Stimulated activated CD8-positive, alpha-beta memory T cell treated with anti-CD3 and anti-CD28 coated beads, Interleukin-4, amount 100 ng/mL, for 4 hours (primary cell): ENCODE results near the gene HES5.

Experiments
- DNase-seq, 2 donors: peaks; one replicate each; pipeline ENCODE4 v3.0.0-alpha.2; 2020; ENCODE audit warnings: low read depth in 2 of 2, low spot score in 1 of 2

HES5 gene

GRCh38 chr1:2532485-2533160 lies 2.6 kb upstream of the HES5 start:
- DNase-seq = no peak

- no peak for DNase-seq
Measured at GRCh38 chr1:2530513-2531361, 674 bp upstream of the HES5 start.

GRCh38 chr1:2528966-2529783 lies 888 bp downstream of the HES5 start:
- DNase-seq = peak in 1 of 2 donors; percentile 26

DNA sequence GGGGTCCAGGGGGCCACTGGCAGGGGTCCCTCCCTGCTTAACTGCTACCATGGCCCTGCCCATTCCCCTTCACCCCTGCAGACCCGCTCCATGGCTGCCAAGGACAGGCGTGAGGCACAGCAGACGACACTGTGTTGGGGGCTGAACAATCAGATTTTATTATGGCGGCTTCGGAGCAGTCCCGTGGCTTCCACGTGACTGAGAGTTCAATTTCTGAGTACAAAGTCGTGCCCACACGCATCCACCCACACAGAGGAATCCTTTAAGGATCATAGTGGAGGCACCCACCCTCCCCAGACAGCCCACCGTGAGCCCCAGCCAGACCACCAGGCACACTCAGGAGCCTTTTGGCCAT lies 1.5 kb downstream of the HES5 start:
- no peak for DNase-seq

- no peak for DNase-seq
Measured at GRCh38 chr1:2528016-2528415, 2.0 kb downstream of the HES5 start.

DNA sequence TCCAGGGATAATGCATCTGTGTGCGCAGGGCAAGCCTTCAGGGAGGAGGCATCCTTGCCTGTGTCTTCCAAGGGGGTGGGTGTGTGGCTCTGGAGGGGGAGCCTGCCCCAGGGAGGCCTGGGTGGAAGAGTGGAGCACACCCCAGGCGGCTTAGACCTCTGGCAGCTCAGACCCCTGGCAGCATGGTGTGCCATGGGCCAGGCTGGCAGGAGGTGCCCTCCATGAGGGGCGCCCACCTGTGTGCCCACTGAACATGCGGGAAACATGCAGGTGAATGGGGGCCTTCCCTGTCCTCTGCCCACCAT lies 2.6 kb downstream of the HES5 start:
- no peak for DNase-seq

DNA sequence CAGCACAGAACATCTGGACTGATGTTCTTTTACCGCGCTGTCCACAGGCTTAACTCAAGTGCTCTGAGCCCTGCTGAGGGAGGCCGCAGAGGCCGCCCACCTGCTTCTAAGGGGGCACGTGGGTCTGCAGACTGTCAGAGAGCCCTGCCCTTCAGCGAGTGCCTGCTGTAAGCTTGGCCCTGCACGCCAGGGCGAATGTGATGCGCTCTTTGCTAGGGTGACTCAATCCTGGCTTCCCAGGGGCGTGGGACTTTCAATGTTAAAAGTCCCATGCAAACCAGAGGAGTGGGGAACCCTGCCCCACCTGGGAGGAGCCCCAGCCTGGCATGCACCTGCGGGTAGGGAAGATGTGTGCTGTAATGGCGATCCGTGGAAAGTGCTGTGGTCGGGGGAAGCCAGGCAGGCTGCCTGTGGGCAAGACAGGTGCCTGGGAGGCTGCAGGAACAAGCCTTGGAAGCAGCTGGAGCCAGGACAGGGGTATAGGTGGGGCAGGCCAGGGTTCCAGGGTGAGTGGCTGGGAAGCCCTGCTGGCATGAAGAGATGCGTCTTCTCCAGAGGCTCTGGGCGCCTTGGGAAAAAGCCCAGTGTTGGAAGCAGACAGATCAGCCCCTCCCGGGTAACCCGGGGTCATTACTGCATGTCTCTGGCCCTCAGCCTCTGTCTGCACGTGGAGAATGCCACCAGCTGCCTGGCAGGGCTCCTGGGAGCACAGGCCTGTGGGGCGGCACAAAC lies 3.1 kb downstream of the HES5 start:
- DNase-seq = peak in 1 of 2 donors; percentile 35

DNA sequence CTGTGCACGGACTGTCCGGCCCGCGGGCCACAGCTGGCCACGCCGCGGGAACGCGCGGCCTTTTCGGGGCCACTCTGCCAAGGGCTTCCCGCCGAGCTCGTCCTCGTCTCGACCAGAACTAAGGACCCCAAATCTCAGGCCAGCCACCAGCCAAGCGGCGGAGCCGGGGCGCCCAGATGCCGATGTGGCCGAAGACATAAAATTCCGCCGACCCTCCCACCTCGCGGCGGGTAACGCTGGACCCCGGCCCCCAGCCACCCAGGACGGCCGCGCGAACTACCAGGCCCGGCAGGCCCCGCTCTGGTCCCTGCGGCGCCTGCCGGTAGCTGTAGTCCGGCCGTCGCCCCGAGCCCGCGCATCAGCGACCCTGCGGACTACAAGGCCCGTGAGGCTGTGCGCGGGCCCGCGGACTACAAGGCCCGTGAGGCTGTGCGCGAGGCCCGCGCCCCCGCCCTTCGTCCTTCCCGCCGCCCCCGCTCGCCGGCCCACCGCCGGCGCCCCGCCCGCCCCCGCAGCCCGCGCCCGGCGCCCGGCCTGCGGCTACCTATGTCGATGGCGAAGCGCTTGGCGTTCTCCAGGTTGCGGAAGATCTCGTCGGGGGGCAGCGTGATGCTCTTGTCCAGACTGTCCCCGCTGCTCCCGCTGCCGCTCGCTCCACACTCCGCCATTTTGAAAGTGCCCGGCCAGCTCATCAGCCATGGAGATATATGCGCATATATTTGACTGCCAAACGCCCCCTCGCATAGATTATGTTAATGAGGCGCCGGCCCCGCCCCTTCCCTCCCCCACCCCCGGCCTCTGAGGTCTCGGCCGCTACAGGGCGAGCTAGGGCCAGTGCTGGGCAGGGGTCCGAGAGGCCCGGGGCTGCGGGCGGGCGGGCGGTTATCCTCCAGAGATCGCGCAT lies 3.9 kb downstream of the HES5 start, which contains the start of gene PANK4:
TSS of gene PANK4 (minus strand) at position 677 of the 904 bp plus-strand sequence. CDS start at position 668, 9 bp downstream.
- peak; percentile 68 to 80 for DNase-seq

DNA sequence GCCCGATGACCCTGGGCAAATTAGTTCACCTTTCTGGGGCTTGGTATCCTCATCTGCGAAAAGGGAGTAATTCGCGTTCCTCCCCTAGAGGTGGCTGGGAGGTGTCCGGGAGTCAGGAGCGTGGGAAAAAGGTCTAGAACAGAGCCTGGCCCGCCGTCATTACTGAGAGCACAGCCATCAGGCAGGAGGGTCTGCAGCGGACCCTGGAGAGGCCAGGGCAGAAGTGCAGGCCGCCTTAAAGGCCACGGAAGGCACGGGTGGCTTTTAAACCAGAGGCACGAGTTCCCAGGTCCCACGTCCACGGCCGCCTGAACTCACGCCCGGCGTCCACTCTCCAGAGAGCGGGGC lies 4.5 kb downstream of the HES5 start:
- DNase-seq = no peak

GRCh38 chr1:2523891-2524609 lies 6.0 kb downstream of the HES5 start:
- no peak for DNase-seq

- no peak for DNase-seq
Measured at GRCh38 chr1:2523191-2523890, 6.7 kb downstream of the HES5 start.

GRCh38 chr1:2522230-2522629 lies 7.8 kb downstream of the HES5 start:
- DNase-seq = no peak

DNA sequence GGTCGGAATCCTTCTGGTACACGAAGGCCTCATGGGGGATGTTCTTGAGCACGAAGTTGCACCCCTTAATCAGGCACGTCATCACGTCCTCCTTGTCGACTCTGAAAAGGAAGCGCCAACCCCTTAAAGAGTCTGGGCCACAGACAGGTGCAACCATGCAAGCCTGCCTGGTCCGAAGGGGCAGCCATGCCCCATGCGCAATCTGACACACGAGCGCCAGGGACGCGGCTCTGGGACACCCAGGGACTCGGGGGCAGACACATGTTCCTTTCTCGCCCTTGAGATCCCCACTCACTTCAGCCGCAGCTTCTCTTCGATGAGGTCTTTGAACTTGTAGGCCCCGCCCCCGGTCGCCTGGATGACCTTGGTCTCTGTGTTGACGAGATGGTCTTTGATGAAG lies 9.3 kb downstream of the HES5 start:
- no peak for DNase-seq

DNA sequence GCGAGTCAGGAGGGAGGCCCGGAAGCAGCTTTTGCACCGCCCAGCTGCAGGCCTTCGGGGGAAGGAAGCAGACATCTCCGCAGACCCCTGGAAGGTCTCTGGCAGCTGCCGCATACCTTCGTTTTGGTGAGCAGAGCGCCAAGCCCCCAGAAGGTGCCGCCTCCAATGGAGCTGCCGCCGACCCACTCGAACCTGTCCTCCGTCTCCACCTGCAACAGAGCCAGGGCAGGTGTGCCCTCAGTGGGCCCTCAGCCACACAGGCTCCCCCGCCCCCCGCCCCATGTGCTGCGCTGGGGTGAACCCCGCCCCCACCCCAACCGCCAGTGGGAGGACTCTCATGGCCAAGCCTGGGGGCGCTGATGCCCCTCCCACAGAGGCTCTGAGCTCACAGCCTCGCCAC lies 9.9 kb downstream of the HES5 start:
- no peak for DNase-seq

DNA sequence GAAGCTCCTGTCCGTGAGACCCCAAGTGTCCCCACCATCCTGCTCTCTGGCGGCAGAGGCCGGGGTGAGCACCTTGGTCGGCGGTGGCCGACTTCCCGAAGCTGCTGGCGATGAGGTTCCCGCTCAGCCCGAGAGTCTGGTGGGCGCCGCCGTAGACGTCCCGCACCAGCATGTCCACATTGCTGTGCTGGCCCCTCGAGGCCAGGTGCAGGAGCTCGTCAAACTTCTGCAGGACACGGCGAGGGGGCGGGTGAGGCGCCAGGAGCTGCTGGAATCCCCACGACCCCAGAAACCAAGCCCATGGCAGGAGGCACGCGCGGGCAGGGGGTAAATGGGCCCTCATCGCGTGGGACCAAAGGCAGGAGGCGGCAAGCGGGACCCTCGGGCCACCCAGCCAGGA lies 10.3 kb downstream of the HES5 start:
- DNase-seq = no peak

- no peak for DNase-seq
Measured at GRCh38 chr1:2519029-2519685, 10.9 kb downstream of the HES5 start.

DNA sequence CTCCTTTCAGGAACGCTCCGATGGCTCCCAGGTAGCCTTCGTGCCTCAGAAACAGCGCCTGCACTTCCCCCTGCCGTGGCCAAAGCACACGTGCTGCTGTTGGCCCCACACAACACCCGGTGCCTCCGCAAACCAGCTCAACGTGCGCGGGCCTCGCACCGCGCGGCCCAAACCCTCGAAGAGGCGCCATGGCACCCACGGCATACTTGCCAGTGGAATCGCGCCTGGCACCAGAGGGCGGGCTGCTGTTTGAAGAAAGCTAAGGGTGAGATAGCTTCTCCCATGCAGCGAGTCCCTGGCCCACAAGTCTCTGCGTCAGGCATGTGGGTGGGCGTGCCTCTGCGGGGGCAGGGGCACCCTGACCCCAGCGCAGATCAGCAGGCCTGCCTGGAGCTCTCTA lies 11.5 kb downstream of the HES5 start:
- no peak for DNase-seq

GRCh38 chr1:2517966-2518365 lies 12.1 kb downstream of the HES5 start:
- DNase-seq = no peak

- no peak for DNase-seq
Measured at GRCh38 chr1:2516946-2517345, 13.1 kb downstream of the HES5 start.
